HG03139 (cell line): ENCODE results near the gene SOX6.
"Not testable (repeated sequence)": the region's sequence is repeated elsewhere in the genome, so short reads cannot be mapped to it uniquely, and the experiment has no call there.

Experiments used
- ATAC-seq: cut with Tn5 transposase; IDR thresholded peaks from one replicate; pipeline ENCODE4 v1.9.1; 2021; ENCODE audit not compliant: unreplicated experiment

SOX6 gene

DNA sequence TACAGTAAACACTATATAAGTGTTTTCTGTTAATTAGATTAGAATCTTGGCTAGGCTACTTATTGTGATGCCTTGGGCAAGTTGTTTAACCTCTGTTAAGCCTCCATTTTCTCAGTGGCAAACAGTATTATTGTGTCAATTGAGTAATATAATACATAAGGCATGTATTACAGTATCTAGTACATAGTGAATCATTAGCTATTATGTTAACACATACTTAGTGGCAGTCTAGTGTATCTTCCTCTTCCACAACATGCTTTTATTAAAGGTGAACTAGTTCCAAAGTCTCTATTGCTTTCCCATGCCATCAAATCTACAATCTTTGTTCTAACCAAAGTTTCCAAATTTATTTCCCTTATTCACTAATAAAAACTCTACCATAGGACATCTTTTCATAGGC, 200.9 kb downstream of the SOX6 start:
- no peak for ATAC-seq

DNA sequence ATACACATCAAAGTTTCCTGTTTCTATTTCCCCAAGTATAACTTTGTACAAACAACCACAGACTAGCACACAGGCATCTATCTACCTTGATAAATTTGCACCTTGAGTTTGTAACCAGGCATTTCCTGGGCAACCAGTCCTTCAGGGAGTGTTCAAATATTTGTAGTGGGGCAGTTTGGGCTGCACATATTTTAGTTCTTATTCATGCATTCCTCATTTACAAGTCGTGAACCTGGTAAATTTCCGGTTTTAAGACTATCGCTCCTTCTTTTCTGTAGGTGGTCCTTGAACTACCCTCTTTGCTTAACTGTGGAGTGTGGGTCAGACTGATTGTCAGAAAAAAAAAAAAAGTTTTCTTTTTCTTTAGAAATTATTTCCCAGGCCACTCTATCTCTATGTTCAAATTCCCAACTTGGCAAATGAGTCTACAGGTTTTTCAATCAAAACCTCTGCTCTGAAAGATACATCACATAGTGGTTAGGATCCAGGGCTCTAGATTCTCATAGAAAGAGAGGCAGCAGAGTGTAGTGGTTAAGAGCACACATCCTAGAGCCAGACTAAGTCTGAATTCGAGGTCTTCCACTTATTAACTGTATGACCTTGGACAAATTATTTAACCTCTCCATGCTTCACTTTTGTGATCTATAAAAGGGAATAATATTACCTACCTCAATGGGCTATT, 201.5 kb downstream of the SOX6 start:
- no peak for ATAC-seq

- no peak for ATAC-seq
Measured at GRCh38 chr11:16153951-16154350, 202.4 kb downstream of the SOX6 start.

DNA sequence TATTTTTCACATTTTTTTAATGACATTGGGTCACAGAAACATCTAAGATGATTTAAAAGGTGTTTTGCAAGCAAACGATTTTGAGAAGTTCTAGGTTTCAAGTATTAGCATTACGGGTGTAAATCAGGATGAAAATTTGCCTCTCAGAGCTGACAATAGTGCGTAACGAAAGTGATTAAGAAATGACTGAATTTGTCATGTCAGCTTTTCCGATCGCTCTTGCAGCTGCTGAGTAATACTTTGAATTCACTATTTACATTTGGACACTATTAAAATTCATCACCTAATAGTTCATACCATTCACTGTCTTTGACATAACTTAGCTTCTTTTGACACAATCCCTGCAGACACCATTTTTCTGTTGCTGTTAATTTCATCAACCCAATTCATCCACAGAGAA, 205.2 kb downstream of the SOX6 start:
- ATAC-seq, result no peak

- no peak for ATAC-seq
Measured at GRCh38 chr11:16149476-16149875, 206.9 kb downstream of the SOX6 start.

- no peak for ATAC-seq
Measured at GRCh38 chr11:16148301-16148931, 207.9 kb downstream of the SOX6 start.

DNA sequence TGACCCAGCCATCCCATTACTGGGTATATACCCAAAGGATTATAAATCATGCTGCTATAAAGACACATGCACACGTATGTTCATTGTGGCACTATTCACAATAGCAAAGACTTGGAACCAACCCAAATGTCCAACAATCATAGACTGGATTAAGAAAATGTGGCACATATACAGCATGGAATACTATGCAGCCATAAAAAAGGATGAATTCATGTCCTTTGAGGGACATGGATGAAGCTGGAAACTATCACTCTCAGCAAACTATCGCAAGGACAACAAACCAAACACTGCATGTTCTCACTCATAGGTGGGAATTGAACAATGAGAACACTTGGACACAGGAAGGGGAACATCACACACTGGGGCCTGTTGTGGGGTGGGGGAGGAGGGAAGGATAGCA, 209.4 kb downstream of the SOX6 start:
- not testable (repeated sequence) for ATAC-seq

DNA sequence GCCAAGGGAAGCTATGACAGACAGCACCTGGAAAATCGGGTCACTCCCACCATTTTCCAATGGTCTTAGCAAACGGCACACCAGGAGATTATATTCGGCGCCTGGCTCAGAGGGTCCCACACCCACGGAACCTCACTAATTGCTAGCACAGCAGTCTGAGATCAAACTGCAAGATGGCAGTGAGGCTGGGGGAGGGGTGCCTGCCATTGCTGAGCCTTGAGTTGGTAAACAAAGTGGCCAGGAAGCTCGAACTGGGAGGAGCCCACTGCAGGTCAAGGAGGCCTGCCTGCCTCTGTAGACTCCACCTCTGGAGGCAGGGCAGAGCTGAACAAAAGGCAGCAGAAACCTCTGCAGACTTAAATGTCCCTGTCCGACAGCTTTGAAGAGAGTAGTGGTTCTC, 214.7 kb downstream of the SOX6 start:
- ATAC-seq, result not testable (repeated sequence)

DNA sequence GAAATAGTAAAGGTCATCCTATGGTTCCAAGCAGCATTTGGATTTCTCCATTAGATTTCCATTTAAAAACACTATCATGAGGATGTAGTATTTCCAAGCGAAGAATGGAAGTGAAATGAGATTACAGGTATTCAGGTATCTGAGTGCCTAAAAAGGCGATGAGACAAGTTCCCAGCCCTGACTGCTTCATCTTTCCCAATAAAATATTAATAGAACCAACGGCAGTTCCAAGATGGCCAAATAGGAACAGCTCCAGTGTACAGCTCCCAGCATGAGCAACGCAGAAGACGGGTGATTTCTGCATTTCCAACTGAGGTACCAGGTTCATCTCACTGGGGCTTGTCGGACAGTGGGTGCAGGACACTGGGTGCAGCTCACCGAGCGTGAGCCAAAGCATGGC, 215.2 kb downstream of the SOX6 start:
- not testable (repeated sequence) for ATAC-seq

- no peak for ATAC-seq
Measured at GRCh38 chr11:16136792-16137390, 219.5 kb downstream of the SOX6 start.

DNA sequence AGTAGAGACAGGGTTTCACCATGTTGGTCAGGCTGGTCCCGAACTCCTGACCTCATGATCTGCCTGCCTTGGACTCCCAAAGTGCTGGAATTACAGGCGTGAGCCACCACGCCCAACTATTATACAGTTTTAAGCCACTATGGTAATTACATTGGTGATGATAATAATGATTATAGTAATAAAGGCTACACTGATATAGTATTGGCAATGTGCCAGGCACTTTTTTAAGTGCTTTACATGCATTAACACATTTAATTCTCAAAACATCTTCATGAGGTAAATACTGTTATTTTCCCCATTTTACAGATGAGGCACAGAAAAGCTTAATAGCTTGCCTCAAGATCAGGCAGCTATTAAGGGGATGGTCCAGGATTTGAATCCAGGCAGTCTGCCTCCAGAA, 222.5 kb downstream of the SOX6 start:
- ATAC-seq, result no peak

- no peak for ATAC-seq
Measured at GRCh38 chr11:16127732-16128131, 228.6 kb downstream of the SOX6 start.

GRCh38 chr11:16126362-16126761, 230.0 kb downstream of the SOX6 start:
- ATAC-seq, result no peak

GRCh38 chr11:16125796-16126195, 230.6 kb downstream of the SOX6 start:
- no peak for ATAC-seq

DNA sequence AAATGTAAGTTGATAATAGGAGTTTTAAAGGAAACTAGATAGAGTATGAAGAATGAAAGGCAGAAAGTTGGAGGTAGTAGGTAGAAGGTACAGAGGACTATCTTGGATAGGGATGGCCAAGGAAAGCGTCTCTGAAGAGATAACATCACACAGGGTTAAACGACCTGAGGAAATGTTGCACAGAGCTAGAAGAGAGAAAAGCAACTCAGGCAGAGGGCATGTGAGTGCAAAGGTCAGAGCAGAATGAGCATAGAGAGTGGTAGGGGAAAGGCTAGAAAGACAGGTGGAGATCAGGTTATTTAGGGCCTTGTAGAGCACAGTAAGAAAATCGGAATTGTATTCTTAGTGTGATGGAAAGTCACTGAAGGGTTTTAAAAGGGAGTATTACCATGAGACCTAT, 232.0 kb downstream of the SOX6 start:
- ATAC-seq, result no peak

GRCh38 chr11:16121853-16122252, 234.5 kb downstream of the SOX6 start:
- no peak for ATAC-seq

GRCh38 chr11:16120008-16120407, 236.3 kb downstream of the SOX6 start:
- no peak for ATAC-seq

DNA sequence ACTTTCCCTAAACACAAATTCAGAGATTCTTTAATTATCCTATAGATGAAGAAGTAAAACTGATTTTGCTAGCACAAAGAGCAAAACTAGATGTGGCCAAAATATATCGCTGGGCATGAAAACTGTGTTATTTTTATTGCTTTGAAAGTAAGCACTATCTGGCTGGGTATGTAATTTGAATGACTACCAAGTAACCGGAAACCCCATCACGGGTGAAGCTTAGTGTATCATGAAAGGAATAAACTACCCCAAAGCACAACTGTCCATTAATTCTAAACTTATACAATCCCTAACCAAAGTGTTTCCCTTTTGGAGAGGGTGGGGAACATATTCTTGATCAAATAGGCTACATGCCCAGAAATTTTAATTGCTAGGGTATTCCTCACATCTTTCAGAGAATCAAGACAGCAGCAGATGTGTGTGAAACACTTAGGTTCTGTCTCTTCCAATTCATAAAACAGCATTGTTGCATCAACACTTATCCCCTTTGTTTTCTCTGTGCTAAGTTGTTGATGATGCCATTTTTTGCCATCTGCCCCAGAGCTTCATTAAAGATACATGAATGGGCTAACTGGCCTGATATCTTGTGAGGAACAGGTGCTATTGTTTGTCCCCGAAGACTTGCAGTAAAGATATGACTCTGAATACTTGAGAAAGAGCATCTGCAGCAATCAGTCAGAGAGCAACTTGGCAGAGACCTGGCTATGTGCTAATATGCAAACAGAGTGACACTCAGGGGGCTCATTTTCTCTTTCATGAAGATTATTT, 238.2 kb downstream of the SOX6 start:
- ATAC-seq, result no peak

GRCh38 chr11:16114978-16115871, 241.1 kb downstream of the SOX6 start:
- no peak for ATAC-seq

GRCh38 chr11:16114431-16114830, 241.9 kb downstream of the SOX6 start:
- no peak for ATAC-seq

- no peak for ATAC-seq
Measured at GRCh38 chr11:16111690-16112089, 244.7 kb downstream of the SOX6 start.
